HepG2 (cell line): ENCODE data around the gene ZBTB46. TPM values are rescaled to one million over a fixed set of nuclear protein-coding genes. Genes with fewer than 3 reads are reported as not detected.

Experiments
- AFF4 ChIP-seq: sonication (generic); formaldehyde crosslinking; IDR thresholded peaks from 2 replicates; pipeline ENCODE4 v1.4.0; 2020; ENCODE audit warnings: missing genetic modification reagents
- ATF6 ChIP-seq: sonication (generic); formaldehyde crosslinking; conservative IDR thresholded peaks from 2 replicates; pipeline ENCODE4 v1.4.0; 2020; ENCODE audit warnings: missing genetic modification reagents
- CENPX ChIP-seq: sonication (generic); formaldehyde crosslinking; IDR thresholded peaks from 2 replicates; pipeline ENCODE4 v1.9.0; 2021; ENCODE audit warnings: mild to moderate bottlenecking, missing genetic modification reagents, moderate library complexity
- CHCHD3 ChIP-seq: sonication (generic); formaldehyde crosslinking; IDR thresholded peaks from 2 replicates; pipeline ENCODE4 v1.8.0; 2022; ENCODE audit warnings: mild to moderate bottlenecking, missing genetic modification reagents, moderate library complexity
- FIP1L1 ChIP-seq: fragments of 200-400 bp; formaldehyde crosslinking; IDR thresholded peaks from 2 replicates; pipeline ENCODE4 v1.6.1; 2018; ENCODE audit warnings: low read depth, mild to moderate bottlenecking, low read length, moderate library complexity, borderline replicate concordance; ENCODE audit not compliant: insufficient read depth
- HIVEP1 ChIP-seq: sonication (generic); formaldehyde crosslinking; IDR thresholded peaks from 2 replicates; pipeline ENCODE4 v1.4.0; 2020; ENCODE audit warnings: mild to moderate bottlenecking, missing genetic modification reagents
- HOXA7 ChIP-seq: sonication (generic); formaldehyde crosslinking; IDR thresholded peaks from 2 replicates; pipeline ENCODE4 v1.8.1; 2022; ENCODE audit warnings: mild to moderate bottlenecking, missing genetic modification reagents, moderate library complexity
- IRF2 ChIP-seq: IDR thresholded peaks from 2 replicates; pipeline ENCODE4 v1.6.1; 2018; ENCODE audit warnings: missing genetic modification reagents, missing compliant biosample characterization
- KAT8 ChIP-seq: IDR thresholded peaks from 2 replicates; pipeline ENCODE4 v1.6.1; 2016; ENCODE audit warnings: missing genetic modification reagents, missing compliant biosample characterization
- MYNN ChIP-seq: sonication (generic); formaldehyde crosslinking; IDR thresholded peaks from 2 replicates; pipeline ENCODE4 v1.4.0; 2020; ENCODE audit warnings: mild to moderate bottlenecking, low read depth, missing genetic modification reagents
- PHF8 ChIP-seq: sonication (generic); formaldehyde crosslinking; IDR thresholded peaks from 2 replicates; pipeline ENCODE4 v1.5.0; 2020; ENCODE audit warnings: missing genetic modification reagents
- POLR2A ChIP-seq, 2 experiments: IDR thresholded peaks; 2 replicates each; pipeline ENCODE4 v1.6.1; 2011; ENCODE audit warnings: low read depth in 2 of 2, low read length in 2 of 2, mild to moderate bottlenecking in 1 of 2, moderate library complexity in 1 of 2; ENCODE audit not compliant: insufficient read depth in 1 of 2
- RFX1 ChIP-seq: fragments of 450-650 bp; IDR thresholded peaks from 2 replicates; pipeline ENCODE4 v1.6.1; 2017
- SIX1 ChIP-seq: sonication (generic); formaldehyde crosslinking; IDR thresholded peaks from 2 replicates; pipeline ENCODE4 v1.4.0; 2020; ENCODE audit warnings: missing genetic modification reagents, borderline replicate concordance
- SNAPC2 ChIP-seq: sonication (generic); formaldehyde crosslinking; IDR thresholded peaks from 2 replicates; pipeline ENCODE4 v1.8.1; 2022; ENCODE audit warnings: mild to moderate bottlenecking, missing genetic modification reagents
- TFDP2 ChIP-seq: sonication (generic); formaldehyde crosslinking; IDR thresholded peaks from 2 replicates; pipeline ENCODE4 v1.4.0; 2020; ENCODE audit warnings: missing genetic modification reagents
- ZBTB34 ChIP-seq: sonication (generic); formaldehyde crosslinking; IDR thresholded peaks from 2 replicates; pipeline ENCODE4 v1.8.0; 2022; ENCODE audit warnings: mild to moderate bottlenecking, missing genetic modification reagents
- ZNF160 ChIP-seq: sonication (generic); formaldehyde crosslinking; IDR thresholded peaks from 2 replicates; pipeline ENCODE4 v1.8.0; 2022; ENCODE audit warnings: mild to moderate bottlenecking, inconsistent platforms, missing genetic modification reagents
- ZNF414 ChIP-seq: sonication (generic); formaldehyde crosslinking; IDR thresholded peaks from 2 replicates; pipeline ENCODE4 v1.5.0; 2020; ENCODE audit warnings: missing genetic modification reagents
- ZNF432 ChIP-seq: sonication (generic); formaldehyde crosslinking; IDR thresholded peaks from 2 replicates; pipeline ENCODE4 v1.5.0; 2020; ENCODE audit warnings: missing genetic modification reagents, mild to moderate bottlenecking, borderline replicate concordance
- ZNF451 ChIP-seq: sonication (generic); formaldehyde crosslinking; IDR thresholded peaks from 2 replicates; pipeline ENCODE4 v1.5.0; 2020; ENCODE audit warnings: mild to moderate bottlenecking, missing genetic modification reagents
- ZNF660 ChIP-seq: sonication (generic); formaldehyde crosslinking; IDR thresholded peaks from 2 replicates; pipeline ENCODE4 v1.5.1; 2020; ENCODE audit warnings: mild to moderate bottlenecking, low read depth, missing genetic modification reagents, borderline replicate concordance
- polyA plus RNA-seq, 8 experiments: library from polyadenylated mRNA; depleted of rRNA in 3 of 8; stranded (reverse) in 7 of 8; unstranded in 1 of 8; fragments of >200 nt; fragmentation: Illumina TruSeq in 4 of 8; extraction: Trizol in 4 of 8; gene quantifications; 2 replicates each; pipeline versions ENCODE4 v1.2.1 to v1.2.3, GENCODE V29; 2011 to 2016; ENCODE audit warnings: low read depth in 4 of 8, missing spikeins in 1 of 8, mixed read lengths in 1 of 8; ENCODE audit not compliant: insufficient read depth in 1 of 8
- total RNA-seq, 5 experiments: library from RNA; depleted of rRNA; stranded (reverse); fragments of >200 nt; fragmentation: Illumina TruSeq; extraction: Trizol; gene quantifications; 2 replicates each; pipeline ENCODE4 v1.2.3, GENCODE V29; 2016; ENCODE audit warnings: low read depth in 1 of 5

Gene ZBTB46
- total and polyA plus RNA-seq, 2 of the 13 experiments (the other 11 are each of a cell fraction or from before 2014, with no cell fraction given): 1.6 to 13.5 TPM

- TF ChIP-seq ZNF414 (CRISPR knock-in tag): no peak
- no peak for TF ChIP-seq ZBTB34 (CRISPR knock-in tag)
- TF ChIP-seq ZNF160: no peak
- no peak for TF ChIP-seq ZNF451 (CRISPR knock-in tag)
- TF ChIP-seq POLR2A (IDR thresholded peaks at IDR 0.05; ENCODE audit: insufficient read depth in 1 of 2, low read depth in 2 of 2, low read length in 2 of 2): no peak
- TF ChIP-seq ATF6: no peak
- peak; percentile 67 for TF ChIP-seq TFDP2
- no peak for TF ChIP-seq HOXA7 (CRISPR knock-in tag)
- TF ChIP-seq IRF2 (CRISPR knock-in tag): no peak
- no peak for TF ChIP-seq ZNF660 (CRISPR knock-in tag)
- no peak for TF ChIP-seq CHCHD3 (CRISPR knock-in tag)
- no peak for TF ChIP-seq HIVEP1 (CRISPR knock-in tag)
- TF ChIP-seq FIP1L1: no peak
- no peak for TF ChIP-seq CENPX (CRISPR knock-in tag)
- TF ChIP-seq MYNN (CRISPR knock-in tag): no peak
- TF ChIP-seq SIX1 (CRISPR knock-in tag): no peak
- TF ChIP-seq ZNF432 (CRISPR knock-in tag): no peak
- TF ChIP-seq PHF8 (CRISPR knock-in tag): peak; percentile 42; the same call in 1 of the 2 replicates
- no peak for TF ChIP-seq RFX1
- no peak for TF ChIP-seq KAT8 (CRISPR knock-in tag)
- no peak for TF ChIP-seq SNAPC2 (CRISPR knock-in tag)
- TF ChIP-seq AFF4 (CRISPR knock-in tag): no peak
Observed at GRCh38 chr20:63833776-63834490, 2.9 kb upstream of the ZBTB46 start (continued).
